Measurements from ENCODE around the gene FCGR3B. TPM values are rescaled to one million over a fixed set of nuclear protein-coding genes. Genes with fewer than 3 reads are reported as not detected.
"Not testable (repeated sequence)": the region's sequence is repeated elsewhere in the genome, so short reads cannot be mapped to it uniquely, and the experiment has no call there.

Gene FCGR3B
- total and polyA plus RNA-seq, 2 donors, result 0.67 to 1.2 TPM

DNA sequence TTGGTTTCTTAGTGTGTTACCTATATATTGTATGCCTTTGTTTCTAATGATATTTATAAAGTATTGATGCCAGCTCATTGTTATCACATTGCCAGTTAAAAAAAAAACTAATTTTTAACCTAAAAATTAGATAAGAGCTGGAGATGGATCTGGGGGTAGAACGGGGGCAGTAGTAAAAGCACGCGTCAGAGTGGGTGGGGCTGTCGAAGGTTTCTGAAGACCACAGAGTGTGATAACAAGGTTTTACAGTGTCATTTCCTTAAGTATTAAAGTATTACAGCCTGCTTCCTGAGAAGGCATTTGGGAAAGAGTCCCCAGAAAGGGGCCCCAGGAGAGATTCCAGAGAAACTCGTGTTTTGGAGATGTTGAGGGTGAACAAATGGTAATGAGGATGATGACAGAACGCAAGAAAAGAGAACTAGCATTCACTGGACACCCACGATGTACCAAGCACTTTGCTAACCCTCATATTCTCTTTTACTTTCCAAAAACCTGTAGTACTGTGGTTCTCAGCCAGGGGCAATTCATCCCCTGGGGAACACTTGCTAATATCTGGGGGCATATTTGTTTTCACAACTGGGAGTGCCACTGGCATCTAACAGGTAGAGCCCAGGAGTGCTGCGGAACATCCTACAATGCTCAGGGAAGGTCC lies 51.0 kb downstream of the FCGR3B start:
- H3K27ac ChIP-seq (ENCODE audit: low read depth); H3K4me1 ChIP-seq (ENCODE audit: insufficient read depth); DNase-seq (ENCODE audit: extremely low spot score); H3K36me3 ChIP-seq (ENCODE audit: insufficient read depth); H3K4me3 ChIP-seq (ENCODE audit: low read depth, low read length): not testable (repeated sequence)
- WGBS, result 32% methylated on average over 2 of the region's 8 CpGs

DNA sequence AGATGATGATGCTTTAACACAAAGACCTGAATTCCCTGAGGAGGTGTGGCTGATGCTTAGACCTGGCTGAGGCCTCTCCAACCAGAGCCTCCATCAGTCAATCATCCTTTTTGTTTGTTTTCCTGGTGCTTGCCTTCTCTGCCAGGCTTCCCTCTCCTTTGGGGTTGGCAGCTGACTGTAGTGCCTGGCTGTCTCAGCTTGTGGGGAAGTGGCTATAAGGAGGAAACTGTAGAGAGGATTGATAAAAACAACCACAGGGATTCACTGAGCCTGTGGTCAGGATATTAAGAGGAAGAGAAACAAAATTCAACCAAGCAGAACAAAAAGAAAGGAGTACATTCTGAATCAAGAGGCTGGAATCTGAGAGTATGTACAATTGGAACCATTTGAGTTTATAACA lies 54.3 kb downstream of the FCGR3B start:
- DNase-seq (ENCODE audit: extremely low spot score), result not testable (repeated sequence)

More for the DNA sequence above, 54.3 kb downstream of the FCGR3B start:
- H3K4me1 ChIP-seq (ENCODE audit: insufficient read depth); H3K4me3 ChIP-seq (ENCODE audit: low read depth, low read length); H3K36me3 ChIP-seq (ENCODE audit: insufficient read depth); H3K27ac ChIP-seq (ENCODE audit: low read depth): not testable (repeated sequence)

Other genes starting within 250 kb of the FCGR3B start
- 37.9 TPM for gene FCGR2A, start 125.7 kb downstream of the FCGR3B start, total RNA-seq
- gene FCGR2A, start 125.7 kb downstream of the FCGR3B start, polyA plus RNA-seq, result 27.7 TPM
- gene HSPA6, start 106.6 kb downstream of the FCGR3B start, total RNA-seq, result 1.2 TPM
- gene HSPA6, start 106.6 kb downstream of the FCGR3B start, polyA plus RNA-seq, result 5.6 TPM
- 4.5 TPM for gene FCGR3A, start 81.4 kb downstream of the FCGR3B start, total RNA-seq
- gene FCGR3A, start 81.4 kb downstream of the FCGR3B start, polyA plus RNA-seq, result 29.0 TPM
- gene FCGR2B, start 32.0 kb upstream of the FCGR3B start, total RNA-seq, result 3.4 TPM
- gene FCGR2B, start 32.0 kb upstream of the FCGR3B start, polyA plus RNA-seq, result 25.3 TPM
- gene FCRLA, start 76.1 kb upstream of the FCGR3B start, total RNA-seq, result 0.48 TPM
- not detected for gene FCRLA, start 76.1 kb upstream of the FCGR3B start, polyA plus RNA-seq
- gene FCRLB, start 90.4 kb upstream of the FCGR3B start, total RNA-seq, result 3.6 TPM
- 1.1 TPM for gene FCRLB, start 90.4 kb upstream of the FCGR3B start, polyA plus RNA-seq
- gene DUSP12, start 118.6 kb upstream of the FCGR3B start, total RNA-seq, result 41.8 TPM
- 27.9 TPM for gene DUSP12, start 118.6 kb upstream of the FCGR3B start, polyA plus RNA-seq
- 39.4 TPM for gene ATF6, start 135.1 kb upstream of the FCGR3B start, total RNA-seq
- 13.0 TPM for gene ATF6, start 135.1 kb upstream of the FCGR3B start, polyA plus RNA-seq

Data from urinary bladder (tissue), 4 donors.